GM15510 (cell line): Measurements from ENCODE around the gene BCAT1.

ENCODE experiments used
- POLR2A ChIP-seq: IDR thresholded peaks from 3 replicates; pipeline ENCODE4 v1.6.1; 2011; ENCODE audit warnings: borderline replicate concordance; ENCODE audit not compliant: insufficient read length; ENCODE audit errors: extremely low read depth

BCAT1 gene

DNA sequence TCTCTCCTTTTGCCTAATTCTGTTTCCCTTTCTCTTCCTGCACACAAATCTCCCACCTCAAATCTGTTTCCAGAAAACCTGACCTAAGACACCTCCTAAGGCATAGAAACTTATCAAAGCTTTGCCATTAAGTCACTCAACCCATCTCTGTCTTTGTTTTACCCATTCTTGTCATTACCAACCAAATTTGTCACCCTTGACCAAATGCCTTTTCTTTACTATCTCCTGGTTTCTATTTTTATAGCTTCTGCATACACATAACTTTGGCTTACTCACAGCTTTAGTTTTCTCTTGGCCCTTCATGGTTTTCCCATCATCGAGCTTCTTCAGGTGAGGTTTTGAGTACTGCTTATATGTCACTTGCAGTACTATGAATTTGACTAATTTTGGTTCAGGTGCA lies 184.2 kb downstream of the BCAT1 start:
- no peak for TF ChIP-seq POLR2A

DNA sequence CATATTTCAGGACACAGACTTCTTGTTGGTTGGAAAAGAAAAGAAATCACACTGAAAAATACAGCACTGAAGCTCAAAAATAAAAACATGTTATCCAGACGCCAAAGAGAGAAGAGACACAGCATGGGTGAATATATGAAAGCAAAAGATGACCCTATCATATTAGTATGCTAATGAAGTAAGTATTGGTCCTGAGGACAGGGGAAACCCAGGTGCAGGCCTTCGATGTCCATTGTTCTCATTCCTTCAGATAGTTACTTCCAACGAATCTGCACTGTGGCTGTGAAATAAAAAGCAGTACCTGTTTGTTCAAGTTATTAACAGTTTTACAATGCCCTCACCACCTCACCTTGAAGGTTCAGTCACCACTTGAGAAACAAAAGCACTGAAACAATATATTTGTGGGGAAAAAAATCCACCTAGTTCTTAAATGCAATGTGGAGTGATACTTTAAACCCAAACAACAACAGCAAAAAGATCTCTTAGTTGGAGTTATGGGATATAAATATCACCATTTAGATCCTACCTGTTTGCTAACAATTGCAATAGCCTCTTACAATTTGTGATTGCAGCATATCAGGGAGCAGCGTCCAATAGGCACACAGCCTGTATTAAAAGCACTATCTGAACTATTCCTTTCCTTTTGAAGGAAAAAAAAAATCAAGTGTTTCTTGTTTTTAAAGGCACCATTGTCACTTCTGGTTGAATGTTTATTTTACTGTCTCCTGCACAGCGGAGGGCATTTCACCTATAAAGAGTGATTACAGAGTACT lies 188.1 kb downstream of the BCAT1 start:
- TF ChIP-seq POLR2A: no peak

DNA sequence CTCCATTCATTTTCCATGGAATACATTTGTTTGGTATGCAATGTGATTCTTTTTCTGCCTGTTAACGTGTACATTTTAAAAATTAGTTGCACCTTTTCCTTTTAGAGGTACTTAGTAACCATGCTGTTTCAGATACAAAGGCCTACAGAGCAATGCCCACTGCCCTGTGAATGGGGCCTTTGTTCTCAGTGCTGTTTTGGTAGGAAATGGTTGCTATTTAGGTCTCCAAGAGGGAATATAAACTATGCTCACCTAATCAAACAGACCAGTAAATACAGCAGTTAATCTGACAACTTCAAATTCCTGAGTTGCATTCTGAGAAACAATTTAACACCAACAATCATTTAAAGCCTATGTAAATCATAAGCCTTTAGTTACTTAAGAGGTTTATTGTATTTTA lies 188.7 kb downstream of the BCAT1 start:
- no peak for TF ChIP-seq POLR2A
